ENCODE data around the gene KIF26B. TPM values are rescaled to one million over a fixed set of nuclear protein-coding genes. Genes with fewer than 3 reads are reported as not detected.
A peak's percentile ranks its signal among the peaks of the same experiment; 100 is the strongest.

Gene KIF26B
- total and polyA plus RNA-seq, 7 donors = 0.01 to 0.32 (median 0.06) TPM

DNA sequence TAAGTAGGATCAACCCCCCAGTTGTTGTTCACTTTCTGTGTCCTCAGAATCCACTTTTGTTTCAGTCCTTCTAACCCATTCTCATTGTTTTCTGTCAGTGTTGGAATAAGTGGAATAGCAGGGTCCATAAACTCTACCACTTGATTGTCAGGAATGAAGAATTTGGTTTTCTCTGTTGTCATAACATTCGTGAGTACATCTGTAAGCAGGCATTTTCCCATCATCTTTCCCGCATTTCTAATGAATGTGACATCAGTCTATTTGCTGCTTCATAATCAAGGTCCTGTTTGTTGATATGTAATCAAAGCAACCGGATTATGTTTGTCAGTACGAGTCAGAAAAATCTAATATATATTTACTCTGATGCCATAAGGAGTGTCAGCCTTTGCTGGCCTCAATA lies 147.1 kb downstream of the KIF26B start:
- Histone ChIP-seq H3K4me3 (no peak overlapping the region), H3K27me3 (ENCODE audit: insufficient read depth in 3 of 3, low read length in 2 of 3) (peaks cover 0 to 13% (median 0%) of the 10 kb centered on the region in 3 donors), H3K27ac (no peak overlapping the region), H3K9me3 (no peaks in the 10 kb centered on the region), H3K36me3 (ENCODE audit: insufficient read depth in 1 of 2, low read depth in 1 of 2) (no peaks in the 10 kb centered on the region), H3K4me1 (no peaks in the 10 kb centered on the region)
- ATAC-seq (no peak), DNase-seq (no peak)
- 91 to 93% (median 91%) methylated on average over 4 of the region's 4 CpGs for WGBS, 3 donors
- intact Hi-C loops (cut with DNase I) = no loop called here
- TF ChIP-seq, protein P1, sequence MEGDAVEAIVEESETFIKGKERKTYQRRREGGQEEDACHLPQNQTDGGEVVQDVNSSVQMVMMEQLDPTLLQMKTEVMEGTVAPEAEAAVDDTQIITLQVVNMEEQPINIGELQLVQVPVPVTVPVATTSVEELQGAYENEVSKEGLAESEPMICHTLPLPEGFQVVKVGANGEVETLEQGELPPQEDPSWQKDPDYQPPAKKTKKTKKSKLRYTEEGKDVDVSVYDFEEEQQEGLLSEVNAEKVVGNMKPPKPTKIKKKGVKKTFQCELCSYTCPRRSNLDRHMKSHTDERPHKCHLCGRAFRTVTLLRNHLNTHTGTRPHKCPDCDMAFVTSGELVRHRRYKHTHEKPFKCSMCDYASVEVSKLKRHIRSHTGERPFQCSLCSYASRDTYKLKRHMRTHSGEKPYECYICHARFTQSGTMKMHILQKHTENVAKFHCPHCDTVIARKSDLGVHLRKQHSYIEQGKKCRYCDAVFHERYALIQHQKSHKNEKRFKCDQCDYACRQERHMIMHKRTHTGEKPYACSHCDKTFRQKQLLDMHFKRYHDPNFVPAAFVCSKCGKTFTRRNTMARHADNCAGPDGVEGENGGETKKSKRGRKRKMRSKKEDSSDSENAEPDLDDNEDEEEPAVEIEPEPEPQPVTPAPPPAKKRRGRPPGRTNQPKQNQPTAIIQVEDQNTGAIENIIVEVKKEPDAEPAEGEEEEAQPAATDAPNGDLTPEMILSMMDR (IDR thresholded peaks at IDR 0.05) = no peak

DNA sequence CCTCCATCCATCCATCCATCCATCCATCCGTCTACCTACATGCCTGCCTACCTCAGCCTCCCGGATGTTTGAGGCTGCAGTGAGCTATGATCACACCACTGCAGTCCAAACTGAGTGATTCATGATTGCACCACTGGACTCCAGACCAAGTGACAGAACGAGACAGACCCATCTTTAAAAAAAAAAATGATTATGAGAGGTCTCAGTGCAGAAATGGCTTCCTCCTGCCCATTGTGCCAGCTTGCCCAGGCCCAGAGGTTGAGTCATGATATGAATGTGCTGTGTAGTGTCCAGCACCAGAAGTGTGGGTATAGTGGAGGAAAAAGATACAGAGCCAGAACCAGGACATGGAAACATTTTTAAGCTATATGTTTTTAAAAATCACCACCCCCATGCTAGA lies 149.9 kb downstream of the KIF26B start:
- Histone ChIP-seq H3K4me3 (no peak overlapping the region), H3K4me1 (no peaks in the 10 kb centered on the region), H3K27me3 (ENCODE audit: insufficient read depth in 3 of 3, low read length in 2 of 3) (peaks cover 0 to 6% (median 0%) of the 10 kb centered on the region in 3 donors), H3K36me3 (ENCODE audit: insufficient read depth in 1 of 2, low read depth in 1 of 2) (no peaks in the 10 kb centered on the region), H3K9me3 (no peaks in the 10 kb centered on the region), H3K27ac (no peak overlapping the region)
- WGBS, 3 donors = 75 to 79% (median 75%) methylated on average over 3 of the region's 3 CpGs
- DNase-seq = no peak
- no peak for ATAC-seq
- intact Hi-C loops (cut with DNase I) = no loop called here
- TF ChIP-seq, protein P1 (IDR thresholded peaks at IDR 0.05) = no peak

DNA sequence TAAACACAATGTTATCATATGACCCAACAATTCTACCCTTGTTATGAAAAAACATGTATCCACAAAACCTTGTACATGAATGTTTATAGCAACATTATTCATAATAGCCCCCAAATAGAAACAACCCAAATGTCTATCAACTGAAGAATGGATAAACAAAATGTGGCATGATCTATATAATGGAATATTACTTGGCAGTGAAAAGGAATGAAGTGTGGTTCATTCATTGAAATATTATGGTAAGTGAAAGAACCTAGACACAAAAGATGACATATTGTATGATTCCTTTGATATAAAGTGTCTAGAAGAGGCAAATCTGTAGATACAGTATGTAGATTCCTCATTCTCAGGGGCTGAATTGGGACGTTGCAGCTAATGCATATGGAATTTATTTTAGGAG lies 151.2 kb downstream of the KIF26B start:
- Histone ChIP-seq H3K4me1 (no peaks in the 10 kb centered on the region), H3K27me3 (ENCODE audit: insufficient read depth in 3 of 3, low read length in 2 of 3) (no peaks in the 10 kb centered on the region), H3K36me3 (ENCODE audit: insufficient read depth in 1 of 2, low read depth in 1 of 2) (no peaks in the 10 kb centered on the region), H3K27ac (no peak overlapping the region), H3K9me3 (no peaks in the 10 kb centered on the region), H3K4me3 (no peak overlapping the region)
- 74 to 91% (median 74%) methylated on average over 1 of the region's 1 CpG for WGBS, 3 donors
- TF ChIP-seq, protein P1 (IDR thresholded peaks at IDR 0.05) = no peak
- intact Hi-C loops (cut with DNase I) = no loop called here
- no peak for ATAC-seq
- no peak for DNase-seq

DNA sequence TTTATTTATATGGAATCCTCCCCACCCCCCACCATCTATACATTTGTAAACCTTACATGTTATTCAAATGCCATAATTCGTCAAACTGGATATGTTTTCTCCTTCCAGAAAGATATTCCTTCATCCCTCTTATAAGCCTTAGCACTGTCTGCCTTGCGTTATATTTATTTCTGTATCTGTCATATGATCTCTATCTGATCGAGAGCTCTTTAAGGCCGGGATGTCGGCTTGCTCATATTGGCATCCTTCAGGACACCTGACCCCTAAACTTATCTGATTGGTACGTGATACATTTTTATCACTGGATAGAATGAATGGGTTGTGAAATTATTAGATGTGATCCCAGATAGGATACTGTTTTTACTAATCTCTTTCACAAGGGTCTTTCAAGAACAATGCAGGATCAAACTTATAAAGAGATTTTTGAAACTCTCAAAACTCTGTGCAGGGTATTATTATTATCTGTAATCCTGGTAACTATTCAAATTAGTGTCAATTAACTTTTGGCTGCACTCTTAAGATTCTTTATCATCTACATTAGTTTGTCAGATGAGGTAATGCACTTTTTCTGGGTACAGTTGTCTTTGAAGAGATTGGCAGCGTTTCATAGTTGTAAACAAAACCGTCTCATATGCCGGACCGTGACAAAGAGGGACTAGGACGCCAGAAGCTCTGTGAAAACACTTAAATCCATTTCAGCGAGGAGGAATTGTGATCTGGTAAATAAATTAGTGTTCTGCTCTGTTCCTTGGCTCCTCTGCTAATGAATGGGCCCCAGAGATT lies 152.0 kb downstream of the KIF26B start:
- 8 to 12% (median 11%) methylated on average over 12 of the region's 12 CpGs for WGBS, 3 donors
- no peaks in the 10 kb centered on the region for H3K9me3 ChIP-seq
- no peak overlapping the region for H3K27ac ChIP-seq
- intact Hi-C loops (cut with DNase I) = no loop called here
- no peak overlapping the region for H3K4me3 ChIP-seq
- peak in 3 of 4 donors; percentile 52 to 61 (median 54) for ATAC-seq
- TF ChIP-seq, protein P1 (IDR thresholded peaks at IDR 0.05) = no peak
- H3K27me3 ChIP-seq (ENCODE audit: insufficient read depth in 3 of 3, low read length in 2 of 3) = no peaks in the 10 kb centered on the region
- no peak for DNase-seq
- H3K36me3 ChIP-seq (ENCODE audit: insufficient read depth in 1 of 2, low read depth in 1 of 2) = no peaks in the 10 kb centered on the region
- no peaks in the 10 kb centered on the region for H3K4me1 ChIP-seq
